Measurements from ENCODE around the gene YIPF4. TPM values are rescaled to one million over a fixed set of nuclear protein-coding genes. Genes with fewer than 3 reads are reported as not detected.
"Not testable (repeated sequence)": the region's sequence is repeated elsewhere in the genome, so short reads cannot be mapped to it uniquely, and the experiment has no call there.

Gene YIPF4
- total and polyA plus RNA-seq, 3 experiments from 2014 or later, result 22.9 to 47.0 (median 43.1) TPM

DNA sequence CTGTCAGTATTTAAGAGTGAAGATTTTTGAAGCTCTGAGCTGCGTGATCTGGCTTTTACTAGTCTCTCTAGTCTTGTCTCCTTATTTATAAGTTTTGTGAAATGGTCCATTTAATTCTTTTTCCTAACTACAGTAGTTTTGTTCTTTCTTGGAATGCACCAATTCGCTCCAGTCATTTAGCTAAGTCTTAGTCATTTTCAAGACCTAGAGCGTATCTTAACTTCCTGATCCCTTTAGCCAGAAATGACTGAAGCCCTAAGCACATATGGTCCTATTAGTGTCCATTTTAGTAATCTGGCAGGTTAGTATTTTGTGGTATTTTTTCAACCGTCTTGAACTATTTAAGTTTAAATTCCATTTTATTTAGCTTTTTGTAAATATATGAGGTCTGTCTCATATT, 82.7 kb downstream of the YIPF4 start:
- peak overlapping the region in 5 of 7 donors; percentile 15 to 65 (median 47) for H3K4me3 Mint-ChIP-seq
- no peak overlapping the region for H3K27ac ChIP-seq (ENCODE audit: low read depth, low read length)
- no peaks in the 10 kb centered on the region for H3K27me3 Mint-ChIP-seq
- peak overlapping the region in 5 of 8 donors; percentile 0 to 88 (median 52) for H3K27ac Mint-ChIP-seq
- H3K4me1 ChIP-seq (ENCODE audit: insufficient read depth, low read length), result peaks cover 39% of the 10 kb centered on the region
- H3K36me3 Mint-ChIP-seq, result peaks cover 0 to 30% (median 5%) of the 10 kb centered on the region in 3 donors
- DNase-seq, result no peak
- peaks cover 63 to 76% (median 74%) of the 10 kb centered on the region in 3 donors for H3K4me1 Mint-ChIP-seq
- H3K36me3 ChIP-seq (ENCODE audit: insufficient read depth, low read length), result no peaks in the 10 kb centered on the region
- H3K9me3 ChIP-seq (ENCODE audit: low read length), result no peaks in the 10 kb centered on the region
- CTCF ChIA-PET, result interaction anchor here (0.6 kb wide), 1 partner anchor 213 kb away, joined by 4 read pairs; no protein-coding TSS in a partner anchor
- H3K9me3 Mint-ChIP-seq, result no peaks in the 10 kb centered on the region
- POLR2A ChIA-PET, result no interaction called here
- no peak overlapping the region for H3K4me3 ChIP-seq (ENCODE audit: low read length)
- no peaks in the 10 kb centered on the region for H3K27me3 ChIP-seq (ENCODE audit: insufficient read depth, low read length, poor library complexity, severe bottlenecking)

DNA sequence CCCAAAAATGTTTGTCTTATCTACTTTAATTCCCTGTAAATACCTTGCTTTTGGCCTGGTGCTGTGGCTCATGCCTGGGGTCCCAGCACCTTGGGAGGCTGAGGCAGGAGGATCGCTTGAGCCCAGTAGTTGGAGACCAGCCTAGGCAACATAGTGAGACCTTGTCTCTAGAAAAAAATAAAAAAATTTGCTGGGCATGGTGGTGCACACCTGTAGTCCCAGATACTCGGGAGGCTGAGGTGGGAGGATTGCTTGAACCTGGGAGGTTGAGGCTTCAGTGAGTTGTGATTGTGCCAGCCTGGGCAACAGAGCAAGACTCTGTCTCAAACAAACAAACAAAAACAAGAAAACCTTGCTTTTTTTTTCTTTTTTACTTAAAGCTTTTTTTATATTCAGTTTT, 85.3 kb downstream of the YIPF4 start:
- peaks cover 40% of the 10 kb centered on the region for H3K4me1 ChIP-seq (ENCODE audit: insufficient read depth, low read length)
- H3K36me3 Mint-ChIP-seq, result peaks cover 0 to 26% (median 5%) of the 10 kb centered on the region in 3 donors
- not testable (repeated sequence) for H3K27ac ChIP-seq (ENCODE audit: low read depth, low read length)

GRCh38 chr2:32363597-32363996, 85.9 kb downstream of the YIPF4 start:
- H3K9me3 Mint-ChIP-seq, result no peaks in the 10 kb centered on the region
- peaks cover 0 to 21% (median 5%) of the 10 kb centered on the region in 3 donors for H3K36me3 Mint-ChIP-seq
- ChIA-PET POLR2A (interaction anchor here (0.7 kb wide), 1 partner anchor 301 kb away, joined by 3 read pairs; no protein-coding TSS in a partner anchor), CTCF (no interaction called here)
- no peaks in the 10 kb centered on the region for H3K27me3 ChIP-seq (ENCODE audit: insufficient read depth, low read length, poor library complexity, severe bottlenecking)
- H3K4me1 Mint-ChIP-seq, result peaks cover 74 to 92% (median 88%) of the 10 kb centered on the region in 3 donors
- no peak for DNase-seq
- H3K27me3 Mint-ChIP-seq, result no peaks in the 10 kb centered on the region
- peak overlapping the region in 4 of 8 donors; percentile 8 to 75 (median 30) for H3K27ac Mint-ChIP-seq
- H3K36me3 ChIP-seq (ENCODE audit: insufficient read depth, low read length), result no peaks in the 10 kb centered on the region
- no peaks in the 10 kb centered on the region for H3K9me3 ChIP-seq (ENCODE audit: low read length)
- H3K4me3 ChIP-seq (ENCODE audit: low read length), result no peak overlapping the region
- H3K27ac ChIP-seq (ENCODE audit: low read depth, low read length), result no peak overlapping the region
- peaks cover 34% of the 10 kb centered on the region for H3K4me1 ChIP-seq (ENCODE audit: insufficient read depth, low read length)
- H3K4me3 Mint-ChIP-seq, result peak overlapping the region in 1 of 7 donors; percentile 12

More for the DNA sequence above, 85.3 kb downstream of the YIPF4 start:
- CTCF ChIA-PET; H3K4me3 ChIP-seq (ENCODE audit: low read length); H3K9me3 ChIP-seq (ENCODE audit: low read length); H3K4me3 Mint-ChIP-seq; H3K9me3 Mint-ChIP-seq; H3K36me3 ChIP-seq (ENCODE audit: insufficient read depth, low read length); POLR2A ChIA-PET; DNase-seq; H3K27me3 Mint-ChIP-seq; H3K27me3 ChIP-seq (ENCODE audit: insufficient read depth, low read length, poor library complexity, severe bottlenecking): not testable (repeated sequence)
- Mint-ChIP-seq H3K27ac (peak overlapping the region in 2 of 8 donors; percentile 14 to 40), H3K4me1 (peaks cover 77 to 95% (median 91%) of the 10 kb centered on the region in 3 donors)

- Mint-ChIP-seq H3K4me1 (peaks cover 74 to 92% (median 88%) of the 10 kb centered on the region in 3 donors), H3K4me3 (peak overlapping the region in 4 of 7 donors; percentile 12 to 52 (median 18)), H3K36me3 (peaks cover 0 to 19% (median 5%) of the 10 kb centered on the region in 3 donors), H3K27ac (peak overlapping the region in 4 of 8 donors; percentile 10 to 41 (median 24))
- H3K27me3 ChIP-seq (ENCODE audit: insufficient read depth, low read length, poor library complexity, severe bottlenecking); H3K27ac ChIP-seq (ENCODE audit: low read depth, low read length); H3K9me3 Mint-ChIP-seq; CTCF ChIA-PET; H3K9me3 ChIP-seq (ENCODE audit: low read length); DNase-seq; POLR2A ChIA-PET; H3K27me3 Mint-ChIP-seq; H3K36me3 ChIP-seq (ENCODE audit: insufficient read depth, low read length); H3K4me3 ChIP-seq (ENCODE audit: low read length): not testable (repeated sequence)
- peaks cover 27% of the 10 kb centered on the region for H3K4me1 ChIP-seq (ENCODE audit: insufficient read depth, low read length)
Measured at GRCh38 chr2:32364290-32364689, 86.6 kb downstream of the YIPF4 start.

DNA sequence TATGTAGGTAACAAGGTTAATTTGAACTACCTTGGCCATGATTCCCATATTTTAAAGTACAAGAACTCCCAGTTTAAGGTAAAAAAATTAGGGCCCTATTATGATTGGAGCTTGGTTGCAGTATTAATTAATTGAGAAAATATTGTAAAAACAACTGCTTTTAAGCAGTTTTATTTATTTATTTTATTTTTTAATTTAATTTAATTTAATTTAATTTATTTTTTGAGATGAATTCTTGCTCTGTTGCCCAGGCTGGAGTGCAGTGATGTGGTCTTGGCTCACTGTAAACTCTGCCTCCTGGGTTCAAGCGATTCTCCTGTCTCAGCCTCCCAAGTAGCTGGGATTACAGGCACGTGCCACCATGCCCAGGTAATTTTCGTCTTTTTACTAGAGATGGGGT, 88.0 kb downstream of the YIPF4 start:
- peaks cover 68 to 92% (median 85%) of the 10 kb centered on the region in 3 donors for H3K4me1 Mint-ChIP-seq
- H3K27me3 ChIP-seq (ENCODE audit: insufficient read depth, low read length, poor library complexity, severe bottlenecking); H3K27me3 Mint-ChIP-seq; POLR2A ChIA-PET; CTCF ChIA-PET; H3K27ac ChIP-seq (ENCODE audit: low read depth, low read length); H3K4me3 ChIP-seq (ENCODE audit: low read length); DNase-seq; H3K9me3 Mint-ChIP-seq; H3K36me3 ChIP-seq (ENCODE audit: insufficient read depth, low read length); H3K27ac Mint-ChIP-seq; H3K9me3 ChIP-seq (ENCODE audit: low read length): not testable (repeated sequence)
- peaks cover 23% of the 10 kb centered on the region for H3K4me1 ChIP-seq (ENCODE audit: insufficient read depth, low read length)
- peak overlapping the region in 1 of 7 donors; percentile 61 for H3K4me3 Mint-ChIP-seq
- H3K36me3 Mint-ChIP-seq, result peaks cover 0 to 17% (median 5%) of the 10 kb centered on the region in 3 donors

Other genes starting within 250 kb of the YIPF4 start
- gene DPY30, start 238.1 kb upstream of the YIPF4 start, total RNA-seq, result 10 to 100 TPM; 78.2 to 82.7 TPM
- gene DPY30, start 238.1 kb upstream of the YIPF4 start, polyA plus RNA-seq, result 155 TPM
- gene SPAST, start 214.3 kb upstream of the YIPF4 start, total RNA-seq, result 10 to 100 TPM; 19.7 to 20.4 TPM
- gene SPAST, start 214.3 kb upstream of the YIPF4 start, polyA plus RNA-seq, result 10.6 TPM
- gene SLC30A6, start 112.0 kb upstream of the YIPF4 start, total RNA-seq, result 10 to 100 TPM; 29.5 to 29.6 TPM
- 8.8 TPM for gene SLC30A6, start 112.0 kb upstream of the YIPF4 start, polyA plus RNA-seq
- gene NLRC4, start 13.0 kb upstream of the YIPF4 start, total RNA-seq, result under 1 TPM; 0.07 to 0.16 TPM
- not detected for gene NLRC4, start 13.0 kb upstream of the YIPF4 start, polyA plus RNA-seq
- 10 to 100 TPM; 71.8 to 72.5 TPM for gene BIRC6, start 79.1 kb downstream of the YIPF4 start, total RNA-seq
- gene BIRC6, start 79.1 kb downstream of the YIPF4 start, polyA plus RNA-seq, result 32.4 TPM